GM13976 (cell line): ENCODE results near the gene WDR90.

Source experiments
- DNase-seq: peaks from one replicate; pipeline ENCODE4 v3.0.0; 2012; ENCODE audit warnings: low spot score
- CTCF ChIP-seq: IDR thresholded peaks from 2 replicates; pipeline ENCODE4 v1.5.1; 2012; ENCODE audit warnings: borderline replicate concordance, mild to moderate bottlenecking; ENCODE audit not compliant: insufficient read depth; ENCODE audit errors: extremely low read depth, missing control alignments, control extremely low read depth
- in situ Hi-C: fragments of 300-500 bp; cut with MboI; formaldehyde crosslinking; loops from one replicate; pipeline ENCODE4 v1.12.0; 2022; ENCODE audit warnings: low sequenced_read_pairs, mixed read lengths, inconsistent platforms; ENCODE audit not compliant: unreplicated experiment

WDR90 gene

DNA sequence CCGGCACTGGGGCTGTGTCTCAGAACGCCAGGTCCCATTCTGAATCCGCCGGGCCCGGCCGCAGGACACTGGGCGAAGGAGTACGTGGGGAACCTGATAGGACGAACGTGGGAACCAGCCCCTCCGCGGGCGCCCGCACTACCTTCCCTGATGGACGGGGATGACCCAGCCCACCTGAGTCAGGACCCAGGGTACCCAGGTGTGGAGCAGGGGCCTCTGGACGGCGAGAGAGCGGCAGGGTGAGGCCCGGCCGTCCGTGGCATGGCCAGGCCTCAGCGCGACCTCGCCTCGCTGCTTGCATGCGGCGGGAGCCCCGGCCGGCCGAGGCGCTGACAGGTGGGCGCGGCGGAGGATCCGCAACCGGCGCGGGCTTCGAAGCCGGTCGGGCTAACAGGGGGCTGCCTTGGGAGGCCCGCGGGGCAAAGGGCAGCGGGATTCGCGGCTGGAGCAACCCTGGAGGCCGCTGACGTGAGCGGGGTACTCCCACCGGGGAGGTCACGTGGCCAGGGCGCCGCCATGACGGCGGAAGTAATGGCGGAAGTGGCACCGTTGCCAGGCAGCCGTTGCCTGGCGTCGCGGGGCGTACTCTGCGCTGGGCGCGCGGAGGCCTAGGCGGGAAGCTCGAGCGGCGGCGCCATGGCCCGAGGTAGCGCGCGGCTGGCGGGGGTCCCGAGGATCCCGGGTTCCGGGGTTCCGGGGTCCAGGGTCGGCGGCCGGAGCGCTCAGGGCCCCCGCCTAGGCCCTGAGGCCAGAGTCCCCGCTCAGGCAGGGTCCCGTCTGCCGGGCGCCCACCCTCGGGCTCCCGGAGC lies at the start of gene WDR90:
Gene WDR90 (plus strand): TSS at position 585 of the 809 bp plus-strand sequence. CDS start 52 bp downstream, at position 637.
- no peak for TF ChIP-seq CTCF
- peak; percentile 99 for DNase-seq
- in situ Hi-C loops, result no loop called here

DNA sequence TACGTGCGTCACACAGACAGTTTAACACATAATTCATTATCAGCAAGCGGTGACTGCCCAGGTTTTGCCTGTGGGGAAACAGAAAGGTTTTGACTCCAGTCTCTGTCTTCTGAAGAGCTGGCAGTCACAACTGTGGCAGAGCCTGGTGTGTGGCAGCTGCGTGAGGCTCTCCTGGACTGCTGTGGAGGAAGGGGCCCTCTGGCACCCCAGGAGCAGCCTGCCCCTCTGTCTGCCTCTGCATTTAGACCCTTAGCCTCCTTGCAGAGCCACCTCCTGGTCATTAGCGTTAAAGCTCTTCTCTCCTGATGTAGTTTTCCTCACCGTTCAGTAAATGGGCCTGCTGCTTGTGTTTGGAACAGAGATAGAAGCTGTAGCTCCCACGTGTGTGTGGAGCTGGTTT lies 48.4 kb upstream of the WDR90 start:
- in situ Hi-C loops, result no loop called here
- no peak for TF ChIP-seq CTCF
- DNase-seq, result no peak

GRCh38 chr16:603933-604332 lies 45.2 kb upstream of the WDR90 start:
- TF ChIP-seq CTCF, result no peak
- in situ Hi-C loops, result no loop called here
- no peak for DNase-seq

DNA sequence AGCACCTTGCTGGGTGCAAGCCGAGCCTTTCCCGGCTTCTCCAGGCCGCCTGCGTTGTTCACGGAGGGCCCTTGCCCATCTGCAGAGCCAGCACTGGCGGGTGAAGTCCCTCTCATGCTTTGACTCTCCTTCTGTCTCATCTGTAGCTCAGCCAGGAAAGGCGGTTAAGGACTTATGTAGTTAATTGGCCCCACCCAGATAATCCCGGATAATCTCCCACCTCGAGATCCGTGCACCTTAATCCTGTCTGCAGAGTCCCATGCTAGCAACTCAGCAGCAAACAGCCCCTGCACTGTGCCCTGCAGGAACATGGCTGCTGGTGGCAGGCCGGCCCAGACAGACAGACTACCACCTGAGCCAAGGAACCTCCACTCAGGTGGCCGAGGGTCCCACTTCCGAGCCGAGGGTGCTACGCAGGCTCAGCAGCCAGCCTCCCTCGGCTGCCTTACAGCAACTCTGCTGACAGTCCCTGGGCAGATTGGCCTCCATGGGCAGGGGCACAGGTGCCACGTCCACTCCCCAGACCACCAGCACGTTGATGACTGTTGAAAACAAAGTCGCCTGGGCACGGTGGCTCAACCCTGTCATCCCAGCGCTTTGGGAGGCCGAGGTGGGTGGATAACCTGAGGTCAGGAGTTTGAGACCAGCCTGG lies 42.4 kb upstream of the WDR90 start:
- no peak for TF ChIP-seq CTCF
- no peak for DNase-seq
- in situ Hi-C loops, result no loop called here

DNA sequence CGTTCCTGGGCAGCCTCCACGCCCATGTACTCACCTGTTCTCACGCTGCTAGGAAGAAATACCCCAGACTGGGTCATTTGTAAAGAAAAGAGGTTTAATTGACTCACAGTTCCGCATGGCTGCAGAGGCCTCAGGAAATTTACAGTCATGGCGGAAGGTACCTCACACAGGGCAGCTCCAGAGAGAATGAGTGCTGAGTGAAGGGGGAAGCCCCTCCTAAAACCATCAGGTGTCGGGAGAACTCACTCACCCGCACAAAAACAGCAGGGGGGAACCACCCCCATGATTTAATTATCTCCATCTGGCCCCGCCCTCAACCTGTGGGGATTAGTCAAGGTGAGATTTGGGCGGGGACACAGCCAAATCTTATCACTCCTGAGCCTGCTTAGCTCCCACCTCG lies 41.1 kb upstream of the WDR90 start:
- TF ChIP-seq CTCF, result no peak
- in situ Hi-C loops, result no loop called here
- DNase-seq, result no peak

DNA sequence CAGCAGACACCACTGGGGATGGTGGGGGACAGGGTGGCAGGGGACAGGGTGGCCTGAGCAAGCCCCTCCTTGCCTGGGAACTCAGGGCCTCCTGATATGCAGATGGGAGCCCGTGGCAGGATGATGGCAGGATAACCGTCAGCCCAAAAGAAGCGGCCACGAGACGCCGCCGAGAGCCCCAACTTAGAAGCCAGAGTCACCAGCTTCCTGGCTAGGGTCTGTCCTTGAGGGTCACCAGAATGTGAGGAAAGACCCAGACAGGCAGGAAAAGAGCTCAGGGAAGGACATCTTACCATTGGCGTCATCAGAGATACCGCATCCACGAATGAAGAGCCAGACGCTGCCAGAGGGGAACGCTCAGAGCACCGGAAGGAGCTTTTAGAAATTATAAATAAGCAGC lies 39.8 kb upstream of the WDR90 start:
- no peak for TF ChIP-seq CTCF
- DNase-seq, result no peak
- in situ Hi-C loops, result no loop called here

- no peak for TF ChIP-seq CTCF
- no peak for DNase-seq
- in situ Hi-C loops, result no loop called here
These were observed 39.2 kb upstream of the WDR90 start for GRCh38 chr16:609984-610383.
